D341Med (cell line): Measurements from ENCODE around the gene LAPTM4A.
"Not testable (repeated sequence)": the region's sequence is repeated elsewhere in the genome, so short reads cannot be mapped to it uniquely, and the experiment has no call there.

Experiments used
- DNase-seq: peaks from one replicate; pipeline ENCODE4 v3.0.0; 2012; ENCODE audit warnings: low spot score

Gene LAPTM4A

GRCh38 chr2:20050646-20051531 lies 539 bp downstream of the LAPTM4A start:
- DNase-seq: no peak

- DNase-seq: no peak
Observed at GRCh38 chr2:20050104-20050645, 1.3 kb downstream of the LAPTM4A start.

DNA sequence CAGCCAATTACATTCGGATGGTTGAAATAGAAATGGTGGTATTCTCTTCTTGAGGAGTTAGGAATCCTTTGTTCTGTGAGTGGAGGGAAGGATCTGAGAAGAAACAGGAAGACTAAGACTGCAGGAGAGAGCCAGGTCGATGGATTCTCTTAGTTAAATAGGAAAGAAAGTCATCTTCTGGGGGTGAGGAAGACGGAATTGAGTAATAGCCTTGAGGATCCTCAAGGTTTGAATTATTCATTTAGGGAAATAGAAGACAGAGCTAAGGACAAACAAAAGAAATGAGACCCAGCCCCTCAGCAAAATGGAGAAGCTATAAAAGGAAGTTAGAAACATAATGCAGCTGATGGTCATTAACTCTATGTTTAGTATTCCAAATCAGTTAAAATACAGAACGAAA lies 1.8 kb downstream of the LAPTM4A start:
- DNase-seq: no peak

DNA sequence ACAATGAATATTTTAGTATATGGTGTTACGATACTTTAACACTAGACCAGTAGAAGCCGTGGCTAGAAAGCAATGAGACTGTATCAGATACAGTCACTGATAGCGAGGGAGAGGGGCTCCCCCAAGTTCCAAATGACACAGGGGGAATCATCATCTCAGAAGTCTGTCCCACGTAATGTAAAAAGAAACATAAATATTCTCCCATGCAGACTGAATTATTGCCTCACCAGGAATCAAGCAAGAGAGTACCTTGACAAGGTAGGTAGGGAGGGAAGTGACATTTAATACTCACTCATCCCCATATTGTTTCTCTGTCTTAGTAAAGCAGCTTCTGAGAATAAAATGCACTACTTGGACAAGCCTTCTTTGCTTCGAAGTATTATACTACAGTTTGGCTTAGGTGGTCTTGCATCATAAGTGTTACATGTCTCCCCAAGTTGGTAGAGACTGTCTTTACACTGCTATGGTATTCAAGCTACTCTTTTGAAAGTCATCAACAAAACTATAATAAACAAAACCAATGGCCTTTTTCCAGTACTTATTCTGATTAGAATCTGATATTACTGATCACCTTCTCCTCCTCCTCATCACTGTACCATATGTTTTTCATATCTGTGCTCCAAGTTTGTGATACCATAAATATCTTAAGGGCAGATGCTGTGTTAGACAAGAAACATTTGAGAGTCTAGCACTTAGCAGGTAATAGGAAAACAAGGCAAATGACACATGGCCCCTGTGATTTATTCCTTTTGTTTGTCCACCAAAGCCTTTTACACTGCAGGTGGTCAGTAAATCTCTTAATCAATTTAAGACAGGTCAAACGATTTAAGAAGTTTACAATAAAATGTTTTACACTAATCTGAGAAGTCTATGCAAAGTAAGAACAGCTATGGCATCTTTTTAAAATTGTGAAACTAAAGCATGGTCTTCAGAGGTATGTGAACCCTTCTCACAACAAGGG lies 2.7 kb downstream of the LAPTM4A start:
- no peak for DNase-seq

- DNase-seq: not testable (repeated sequence)
Observed at GRCh38 chr2:20045712-20046292, 5.6 kb downstream of the LAPTM4A start.

DNA sequence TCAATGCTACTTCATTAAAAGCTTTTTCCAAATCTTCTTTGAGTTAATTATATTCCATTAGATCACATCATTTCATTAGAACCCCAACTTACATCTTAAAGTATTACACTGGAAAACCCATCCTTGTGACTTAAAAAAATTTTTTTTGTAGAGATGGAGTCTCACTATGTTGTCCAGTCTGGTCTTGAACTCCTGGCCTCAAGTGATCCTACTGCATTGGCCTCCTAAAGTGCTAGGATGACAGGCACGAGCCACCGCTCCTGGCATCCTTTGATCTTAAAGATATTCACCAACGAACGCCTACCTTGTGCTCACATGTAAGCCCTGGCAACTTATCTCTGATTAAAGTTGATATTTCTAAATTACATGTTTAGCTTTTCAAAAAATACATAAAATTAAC lies 6.7 kb downstream of the LAPTM4A start:
- no peak for DNase-seq

DNA sequence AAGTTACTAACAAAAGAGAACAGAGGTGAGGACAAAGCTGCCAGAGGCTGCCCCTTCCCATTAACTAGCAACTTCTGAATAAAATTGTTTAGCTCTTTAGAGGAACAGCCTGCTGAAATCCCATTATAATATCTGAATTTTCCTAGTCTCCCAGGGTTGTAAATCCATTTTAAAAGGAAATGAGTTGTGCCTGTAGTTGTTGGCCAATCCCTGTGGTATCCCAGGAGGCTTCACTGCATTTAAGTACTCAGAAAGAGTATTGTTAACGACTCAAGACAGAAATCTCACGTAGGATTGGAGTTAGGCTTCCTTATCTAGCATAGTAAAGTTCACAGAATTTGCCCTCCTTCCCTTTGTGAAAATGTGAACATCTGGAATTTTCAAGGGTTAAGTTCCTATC lies 8.9 kb downstream of the LAPTM4A start:
- no peak for DNase-seq

DNA sequence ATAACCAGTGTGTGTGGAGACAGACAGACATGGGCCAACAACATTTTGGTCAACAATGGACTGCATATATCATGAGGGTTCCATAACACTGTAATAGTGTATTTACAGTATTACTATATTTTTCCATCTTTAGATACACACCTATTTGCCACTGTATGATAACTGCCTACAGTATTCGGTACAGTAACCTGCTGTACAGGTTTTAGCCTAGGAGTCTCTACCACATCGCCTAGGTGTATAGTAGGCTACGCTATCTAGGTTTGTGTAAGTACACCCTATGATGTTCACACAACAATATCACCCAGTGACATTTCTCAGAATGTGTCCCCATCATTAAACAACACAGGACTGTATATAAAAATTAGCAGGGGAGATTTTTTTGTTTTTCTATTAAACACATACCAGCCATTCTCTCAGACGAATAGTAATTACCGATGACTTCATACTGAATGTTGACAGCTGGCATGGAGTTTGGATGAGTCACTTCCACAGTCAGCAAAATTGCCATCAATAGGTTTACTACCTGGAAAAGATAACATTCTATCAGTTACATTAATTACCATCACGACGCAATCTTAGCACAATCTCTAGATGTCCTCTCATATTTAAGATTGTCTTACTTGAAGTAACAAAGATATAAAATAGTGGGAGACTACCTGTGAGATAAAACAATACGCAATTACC lies 10.8 kb downstream of the LAPTM4A start:
- DNase-seq: no peak

GRCh38 chr2:20037660-20038059 lies 13.8 kb downstream of the LAPTM4A start:
- no peak for DNase-seq

DNA sequence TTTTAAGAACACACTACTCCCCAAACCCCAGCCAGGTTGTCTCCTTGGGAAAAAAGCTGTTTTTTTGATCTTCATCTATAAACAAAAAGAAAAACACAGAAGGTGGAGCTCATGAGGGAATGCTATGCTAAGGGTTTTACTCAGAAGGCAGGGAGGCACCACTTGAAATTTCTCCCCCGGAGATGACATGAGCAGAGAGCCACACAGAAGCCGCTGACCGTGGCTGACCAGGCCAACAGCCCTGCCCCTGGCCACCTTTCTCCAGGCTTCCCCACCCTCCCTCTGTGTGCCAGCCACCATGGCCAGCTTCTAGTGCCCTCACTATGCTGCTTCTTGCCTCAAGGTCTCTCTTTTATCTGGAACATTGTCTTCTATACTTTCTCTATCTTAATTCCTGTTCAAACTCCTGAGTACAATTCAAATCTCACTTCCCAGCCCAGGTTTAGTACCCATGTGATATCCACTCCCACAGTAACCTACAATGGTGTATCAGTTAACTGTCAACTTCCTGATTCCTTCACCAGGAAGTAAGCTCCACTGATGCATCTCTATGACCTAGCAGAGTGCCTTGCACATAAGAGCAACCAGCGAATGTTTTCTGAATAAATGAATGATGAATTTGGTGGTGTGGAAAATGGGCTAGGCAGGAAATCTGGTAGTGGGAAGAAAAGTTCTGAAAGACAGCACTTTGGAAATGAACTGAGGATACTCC lies 15.3 kb downstream of the LAPTM4A start:
- DNase-seq: no peak

DNA sequence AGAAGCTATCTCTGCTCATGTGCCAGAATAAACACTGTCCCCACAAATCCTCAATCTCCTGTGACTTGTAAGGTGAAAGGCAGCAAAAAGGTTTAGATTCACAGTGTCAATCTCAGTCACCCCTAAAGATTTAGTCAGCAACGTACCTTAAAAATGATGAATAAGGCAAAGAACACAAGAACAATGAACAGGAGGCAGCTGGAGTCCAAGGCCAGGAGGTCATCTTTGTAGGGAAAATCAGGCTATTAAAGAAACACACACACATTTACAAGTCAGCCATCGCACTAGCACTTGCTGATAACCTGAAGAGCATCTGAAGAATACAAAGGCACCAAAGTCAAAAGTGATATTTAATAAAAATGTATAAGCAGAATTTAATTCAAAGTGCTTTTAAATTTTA lies 16.6 kb downstream of the LAPTM4A start:
- no peak for DNase-seq

GRCh38 chr2:20034218-20034617 lies 17.2 kb downstream of the LAPTM4A start:
- DNase-seq: no peak

GRCh38 chr2:20033322-20033721 lies 18.1 kb downstream of the LAPTM4A start:
- no peak for DNase-seq

GRCh38 chr2:20030224-20030623 lies 21.2 kb downstream of the LAPTM4A start:
- DNase-seq: no peak

DNA sequence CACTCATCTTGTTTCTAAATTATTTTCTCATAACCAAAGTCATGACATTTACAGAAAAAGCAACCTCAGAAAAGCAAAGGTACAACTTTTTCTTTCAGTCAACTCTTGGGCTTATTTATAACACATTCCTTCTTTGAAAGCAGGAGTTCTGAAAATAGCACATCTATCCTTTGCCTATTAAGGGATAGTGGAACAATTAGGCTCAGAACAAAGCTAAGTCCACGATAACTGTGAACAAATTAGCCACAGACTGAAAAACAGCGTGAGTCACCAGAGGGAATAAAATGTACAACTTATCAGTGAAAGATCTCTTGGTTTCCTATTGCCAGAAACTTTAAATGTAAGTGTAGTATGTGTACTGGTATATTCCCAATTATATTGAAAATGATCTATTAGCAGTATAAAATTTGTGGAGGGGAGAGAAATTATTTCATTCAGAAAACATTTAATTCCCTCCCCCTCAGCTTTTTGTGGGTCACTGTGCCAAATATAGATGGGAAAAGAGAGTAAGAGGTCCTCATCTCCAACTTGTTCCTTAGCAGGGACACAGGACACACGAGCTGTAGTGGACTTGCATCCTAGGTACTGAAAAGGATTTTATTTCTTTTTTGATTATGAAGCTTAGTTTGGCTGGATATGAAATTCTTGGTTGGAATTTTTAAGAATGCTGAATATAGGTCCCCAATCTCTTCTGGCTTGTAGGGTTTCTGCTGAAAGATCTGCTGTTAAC lies 23.6 kb downstream of the LAPTM4A start:
- no peak for DNase-seq

DNA sequence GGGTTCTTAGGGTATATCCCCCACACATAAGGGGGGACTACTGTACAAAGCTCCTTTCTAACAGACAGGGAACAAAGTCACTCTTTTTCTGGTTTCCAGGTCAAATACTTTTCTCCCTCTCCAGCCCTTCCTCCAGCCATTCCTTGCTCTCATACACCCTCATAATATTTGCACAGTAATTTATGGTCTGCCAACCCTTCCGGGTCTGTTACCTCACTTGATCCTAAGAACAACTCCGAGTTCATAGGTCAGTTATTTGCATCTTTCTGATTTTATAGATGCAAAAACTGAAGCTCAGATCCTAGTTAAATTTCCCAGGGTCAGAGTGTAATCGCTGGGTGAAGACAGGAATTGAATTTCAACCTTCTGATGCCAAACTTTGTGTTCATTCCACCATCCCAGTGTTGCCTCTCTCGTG lies 24.2 kb downstream of the LAPTM4A start:
- DNase-seq: no peak

GRCh38 chr2:20025065-20025786 lies 26.2 kb downstream of the LAPTM4A start:
- no peak for DNase-seq

GRCh38 chr2:20023688-20024087 lies 27.7 kb downstream of the LAPTM4A start:
- DNase-seq: no peak

GRCh38 chr2:20021405-20022009 lies 29.9 kb downstream of the LAPTM4A start:
- no peak for DNase-seq
